BE2C (cell line): ENCODE measurements around the gene RABAC1.

Experiments
- DNase-seq: peaks from one replicate; pipeline ENCODE4 v3.0.0-alpha.2; 2020
- H3K27me3 ChIP-seq: fragments of 250-450 bp; sonication (Bioruptor Pico); 2 replicates; pipeline ENCODE4 v1.5.1; 2020; ENCODE audit warnings: mild to moderate bottlenecking
- H3K36me3 ChIP-seq: fragments of 250-450 bp; sonication (Bioruptor Pico); 2 replicates; pipeline ENCODE4 v1.5.1; 2020; ENCODE audit warnings: mild to moderate bottlenecking
- H3K4me1 ChIP-seq: fragments of 250-450 bp; sonication (Bioruptor Pico); 2 replicates; pipeline ENCODE4 v1.5.1; 2020
- H3K4me3 ChIP-seq: 2 replicates; pipeline ENCODE4 v1.5.1; 2011; ENCODE audit warnings: low read depth, low read length
- H3K9me3 ChIP-seq: fragments of 250-450 bp; sonication (Bioruptor Pico); 2 replicates; pipeline ENCODE4 v1.5.1; 2020
- CTCF ChIP-seq: IDR thresholded peaks from 2 replicates; pipeline ENCODE4 v1.5.1; 2012; ENCODE audit warnings: mild to moderate bottlenecking, low read depth, low read length

Gene RABAC1

GRCh38 chr19:41999071-41999877 lies 40.2 kb upstream of the RABAC1 start:
- TF ChIP-seq CTCF = no peak
- DNase-seq = peak; percentile 57
- no peaks in the 10 kb centered on the region for H3K9me3 ChIP-seq
- no peaks in the 10 kb centered on the region for H3K27me3 ChIP-seq
- H3K36me3 ChIP-seq = no peaks in the 10 kb centered on the region
- H3K4me1 ChIP-seq = peaks cover 31% of the 10 kb centered on the region
- H3K4me3 ChIP-seq = peak overlapping the region; percentile 59

GRCh38 chr19:41998246-41999020 lies 39.3 kb upstream of the RABAC1 start:
- TF ChIP-seq CTCF = peak; percentile 79
- no peaks in the 10 kb centered on the region for H3K27me3 ChIP-seq
- no peaks in the 10 kb centered on the region for H3K36me3 ChIP-seq
- H3K4me1 ChIP-seq = peaks cover 31% of the 10 kb centered on the region
- peak; percentile 90 for DNase-seq
- peak overlapping the region; percentile 65 for H3K4me3 ChIP-seq
- H3K9me3 ChIP-seq = no peaks in the 10 kb centered on the region

- DNase-seq = peak; percentile 96
- H3K4me3 ChIP-seq = peak overlapping the region; percentile 65
- no peaks in the 10 kb centered on the region for H3K36me3 ChIP-seq
- H3K4me1 ChIP-seq = peaks cover 31% of the 10 kb centered on the region
- H3K27me3 ChIP-seq = no peaks in the 10 kb centered on the region
- no peaks in the 10 kb centered on the region for H3K9me3 ChIP-seq
- TF ChIP-seq CTCF = no peak
These were observed 38.7 kb upstream of the RABAC1 start for GRCh38 chr19:41997851-41998229.

GRCh38 chr19:41997121-41997850 lies 38.2 kb upstream of the RABAC1 start:
- TF ChIP-seq CTCF = no peak
- Histone ChIP-seq H3K4me3 (peak overlapping the region; percentile 65), H3K36me3 (peaks cover 2% of the 10 kb centered on the region), H3K9me3 (no peaks in the 10 kb centered on the region), H3K4me1 (peaks cover 33% of the 10 kb centered on the region), H3K27me3 (no peaks in the 10 kb centered on the region)
- peak; percentile 87 for DNase-seq

GRCh38 chr19:41995959-41996797 lies 37.1 kb upstream of the RABAC1 start:
- H3K4me1 ChIP-seq = peaks cover 35% of the 10 kb centered on the region
- TF ChIP-seq CTCF = no peak
- H3K27me3 ChIP-seq = no peaks in the 10 kb centered on the region
- H3K4me3 ChIP-seq = peak overlapping the region; percentile 65
- H3K9me3 ChIP-seq = no peaks in the 10 kb centered on the region
- peak; percentile 82 for DNase-seq
- H3K36me3 ChIP-seq = peaks cover 4% of the 10 kb centered on the region
